Activated CD8-positive, alpha-beta memory T cell treated with anti-CD3 and anti-CD28 coated beads for 1 hour (primary cell): Measurements from ENCODE around the gene FYN.
"Not testable (repeated sequence)": the region's sequence is repeated elsewhere in the genome, so short reads cannot be mapped to it uniquely, and the experiment has no call there.

Experiments
- DNase-seq, 2 donors: peaks; one replicate each; pipeline ENCODE4 v3.0.0-alpha.2; 2020; ENCODE audit warnings: low read depth in 1 of 2; ENCODE audit errors: extremely low read depth in 1 of 2

The FYN gene

GRCh38 chr6:111687652-111688051 lies 185.6 kb downstream of the FYN start:
- no peak for DNase-seq

DNA sequence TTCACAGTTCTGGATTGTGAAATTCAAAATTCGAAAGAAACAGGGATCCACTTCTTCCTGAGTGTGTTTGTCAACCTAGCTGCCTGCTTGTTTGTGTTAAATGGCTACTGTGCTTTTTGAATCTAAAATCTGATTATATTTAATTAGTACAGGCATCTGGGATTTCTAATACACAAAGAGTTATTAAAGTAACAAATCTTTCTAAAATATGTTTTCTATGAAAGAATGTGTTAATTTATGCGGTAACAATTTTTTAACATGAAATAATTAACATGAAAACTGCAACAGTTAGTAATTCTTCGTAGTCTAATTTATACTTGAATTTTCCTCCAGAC lies 186.4 kb downstream of the FYN start:
- DNase-seq = no peak

DNA sequence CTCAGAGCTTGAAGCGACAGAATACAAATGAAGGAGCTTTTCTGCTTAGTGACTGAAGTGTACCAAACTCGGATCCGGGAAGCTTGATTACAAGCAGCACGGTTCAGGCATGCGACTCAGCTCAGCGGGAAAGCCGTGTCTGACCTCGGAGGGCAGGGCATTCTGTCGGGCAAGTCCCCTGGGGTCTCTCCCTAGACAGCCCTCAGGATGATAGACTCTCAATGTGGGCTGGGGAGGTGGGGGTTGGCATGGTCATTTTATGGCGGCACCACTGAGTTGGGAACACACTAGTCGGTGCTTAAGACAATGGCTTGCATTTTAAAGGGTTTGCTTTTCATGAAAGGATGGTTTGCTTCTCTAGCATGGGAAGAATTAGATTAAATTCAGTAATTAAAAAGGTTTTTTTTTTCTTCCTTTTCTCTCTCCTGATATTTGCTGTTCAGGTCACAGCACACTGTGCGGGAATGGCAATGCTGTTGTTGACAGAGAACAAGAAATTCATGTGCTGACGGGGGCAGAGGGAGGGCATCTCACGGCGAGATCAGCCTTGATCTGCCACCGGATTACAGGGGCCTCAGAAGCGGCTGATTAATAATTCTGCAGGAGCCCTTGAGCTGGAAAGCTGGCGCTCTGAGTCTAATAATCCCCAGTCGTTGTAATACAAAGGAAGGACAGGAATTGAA lies 186.9 kb downstream of the FYN start:
- DNase-seq = no peak

DNA sequence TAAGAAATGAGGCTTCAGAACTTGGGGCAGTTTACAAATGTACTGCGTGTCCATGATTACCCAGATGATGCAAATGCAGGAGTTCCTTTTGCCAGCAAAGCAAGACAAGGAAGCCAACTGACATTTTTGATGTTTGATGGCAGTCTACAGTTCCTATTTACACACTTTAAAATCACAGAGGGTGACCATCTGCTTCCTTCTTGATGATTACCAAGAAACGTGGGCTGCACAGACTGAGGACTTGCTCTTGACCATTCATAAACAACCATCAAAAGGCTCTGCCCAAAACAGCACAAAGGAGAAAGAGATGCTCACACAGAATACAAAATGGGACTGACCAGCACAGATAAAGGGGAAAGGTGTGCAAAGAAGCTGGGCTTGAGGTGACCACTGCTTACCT lies 187.7 kb downstream of the FYN start:
- DNase-seq = no peak

DNA sequence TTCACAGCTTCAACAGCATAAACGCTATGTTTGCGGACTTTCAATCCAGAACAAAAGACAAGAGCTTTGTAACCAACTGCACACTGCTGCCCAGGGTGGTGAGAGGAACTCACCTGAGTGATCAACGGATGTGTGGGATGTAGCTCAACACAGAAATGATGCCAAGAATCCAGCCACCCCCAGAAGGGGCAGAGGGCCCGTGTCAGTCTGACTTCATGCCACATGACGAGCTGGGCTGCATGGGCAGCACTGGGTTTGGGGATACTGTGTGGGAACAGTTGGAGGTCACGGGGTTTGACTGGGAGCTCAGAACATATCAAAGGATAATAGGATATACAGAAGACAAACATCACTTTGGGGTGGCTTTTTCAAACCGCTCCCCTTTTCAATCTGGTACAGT lies 188.2 kb downstream of the FYN start:
- DNase-seq = no peak

GRCh38 chr6:111683749-111684267 lies 189.4 kb downstream of the FYN start:
- DNase-seq = no peak

GRCh38 chr6:111683157-111683556 lies 190.1 kb downstream of the FYN start:
- DNase-seq = no peak

GRCh38 chr6:111681860-111682259 lies 191.4 kb downstream of the FYN start:
- no peak for DNase-seq

DNA sequence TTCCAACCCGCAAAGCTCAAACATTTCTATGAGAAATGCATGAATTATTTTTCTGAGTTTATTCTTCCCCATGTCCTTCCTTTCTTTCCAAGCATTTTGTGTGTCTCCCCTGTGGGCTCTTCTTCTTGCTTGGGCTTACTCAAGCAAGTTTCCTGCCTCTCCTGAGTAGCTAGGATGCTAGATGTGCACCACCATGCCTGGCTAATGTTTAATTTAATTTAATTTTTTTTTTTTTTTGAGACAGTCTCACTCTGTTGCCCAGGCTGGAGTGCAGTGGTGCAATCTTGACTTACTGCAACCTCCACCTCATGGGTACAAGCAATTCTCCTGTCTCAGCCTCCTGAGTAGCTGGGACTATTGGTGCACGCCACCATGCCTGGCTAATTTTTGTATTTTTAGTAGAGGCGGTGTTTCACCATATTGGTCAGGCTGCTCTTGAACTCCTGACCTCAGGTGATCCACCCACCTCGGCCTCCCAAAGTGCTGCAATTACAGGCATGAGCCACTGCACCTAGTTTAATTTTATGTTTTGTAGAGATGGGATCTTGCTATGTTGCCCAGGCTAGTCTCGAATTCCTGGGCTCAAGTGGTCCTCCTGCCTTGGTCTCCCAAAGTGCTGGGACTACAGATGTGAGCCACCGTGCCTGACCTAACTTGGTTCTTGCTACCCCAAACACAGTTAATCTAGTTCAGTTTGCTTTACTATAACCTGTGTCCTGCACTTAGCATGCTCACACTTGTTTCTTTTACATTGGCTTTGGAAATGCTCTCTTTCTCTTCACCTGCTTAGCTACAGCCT lies 192.2 kb downstream of the FYN start:
- not testable (repeated sequence) for DNase-seq

DNA sequence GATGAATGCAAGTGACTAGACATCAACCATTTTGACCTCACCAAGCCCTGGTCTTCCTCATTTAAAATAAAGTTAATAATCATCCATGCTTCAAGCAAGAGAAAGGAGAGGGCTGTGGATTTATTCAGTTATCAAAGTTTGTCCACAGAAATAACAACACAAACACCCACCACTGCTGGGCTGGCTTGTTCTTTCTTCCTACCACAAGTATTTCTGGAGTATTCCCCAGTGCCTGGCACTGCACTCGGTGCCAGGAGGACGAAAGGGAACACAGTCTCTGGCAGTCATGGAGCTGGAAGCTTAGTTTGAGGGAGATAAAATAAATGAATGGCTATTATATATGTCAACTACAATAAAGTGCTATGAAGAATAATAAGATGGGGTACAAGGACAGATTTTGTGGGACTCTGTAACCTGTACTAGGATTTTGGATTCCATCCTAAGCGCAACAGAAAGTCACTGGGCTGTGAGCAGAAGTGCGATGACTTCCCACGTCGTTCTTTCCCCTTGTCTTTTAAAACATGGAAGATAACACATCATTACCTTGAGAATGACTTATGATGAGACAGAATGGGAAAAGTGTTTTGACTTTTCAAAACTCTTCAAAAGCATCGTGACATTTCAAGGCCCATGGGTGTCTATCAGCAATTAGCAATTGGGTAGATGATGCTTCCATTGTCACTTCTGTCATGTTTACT lies 193.1 kb downstream of the FYN start:
- no peak for DNase-seq

DNA sequence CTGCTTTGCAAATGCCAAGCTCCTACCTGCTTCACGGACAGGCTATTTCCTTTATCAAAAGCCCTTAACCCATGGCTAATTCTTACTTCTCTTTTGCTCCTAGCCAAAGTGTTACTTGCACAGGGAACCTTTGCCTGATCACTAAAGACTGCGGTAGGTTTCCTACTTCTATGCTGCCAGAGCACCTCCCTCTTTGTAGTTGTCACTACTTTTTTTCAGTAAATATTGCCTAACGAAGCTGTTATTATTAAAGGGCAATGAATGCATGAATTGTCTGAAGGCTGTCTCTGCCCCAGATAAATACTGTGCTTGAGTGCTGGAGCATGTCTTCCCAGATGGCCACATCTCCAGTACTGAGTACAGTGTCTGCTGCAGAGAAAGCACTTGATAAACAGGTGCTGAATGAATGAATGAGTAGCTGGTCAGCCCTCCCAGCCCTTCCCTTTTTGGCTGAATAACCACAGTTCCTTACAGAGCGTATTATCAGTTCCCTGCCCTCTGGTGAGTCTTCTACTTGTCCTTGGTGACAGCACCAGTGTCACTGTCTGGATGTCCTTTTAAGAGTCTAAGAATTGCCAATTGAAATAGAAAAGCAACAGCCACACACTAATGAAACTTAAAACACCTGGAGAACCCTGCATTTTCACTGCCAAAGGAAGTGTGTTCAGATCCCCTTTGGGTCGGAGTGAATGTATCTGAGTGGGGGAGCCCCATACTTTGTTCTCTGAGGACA lies 194.0 kb downstream of the FYN start:
- no peak for DNase-seq

- DNase-seq = no peak
These were observed 195.8 kb downstream of the FYN start for GRCh38 chr6:111677249-111677990.

DNA sequence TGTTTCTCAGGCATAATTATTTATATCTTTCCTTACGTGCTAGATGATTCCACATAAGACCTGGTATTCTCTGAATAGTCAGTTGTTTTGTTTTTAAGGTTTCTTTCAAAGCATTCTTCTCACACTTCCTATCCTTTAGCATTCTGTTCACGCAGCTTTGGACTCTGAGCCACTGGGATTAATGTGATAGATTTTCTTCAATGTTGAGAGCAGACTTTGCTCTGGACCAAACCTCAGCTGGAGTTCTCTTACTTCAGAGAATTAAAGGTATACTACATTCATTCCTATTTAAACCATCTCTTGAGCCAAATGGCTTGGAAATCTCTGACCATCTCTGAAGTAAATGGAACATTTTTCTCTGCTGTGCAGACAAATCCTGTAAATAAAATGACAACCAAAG lies 196.9 kb downstream of the FYN start:
- DNase-seq = no peak

DNA sequence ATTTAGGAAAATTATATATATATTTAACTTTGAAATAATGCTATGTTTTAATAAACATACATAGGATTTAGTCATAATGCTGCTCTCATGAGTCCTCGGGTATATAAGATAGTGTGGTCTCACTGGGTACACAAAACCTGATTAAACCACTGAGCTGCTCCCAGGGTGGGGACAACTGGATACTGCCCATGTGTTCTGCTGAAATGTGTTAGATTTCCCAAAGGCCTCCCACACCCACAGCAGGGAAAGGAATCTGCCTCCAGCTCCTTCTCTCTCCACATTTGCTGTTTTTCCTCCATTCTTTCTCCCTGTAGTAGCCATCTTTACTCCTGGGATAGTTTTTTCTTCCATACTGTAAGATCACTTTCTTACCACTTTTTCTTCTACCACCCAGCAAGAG lies 198.4 kb downstream of the FYN start:
- no peak for DNase-seq

GRCh38 chr6:111674413-111674812 lies 198.8 kb downstream of the FYN start:
- no peak for DNase-seq

DNA sequence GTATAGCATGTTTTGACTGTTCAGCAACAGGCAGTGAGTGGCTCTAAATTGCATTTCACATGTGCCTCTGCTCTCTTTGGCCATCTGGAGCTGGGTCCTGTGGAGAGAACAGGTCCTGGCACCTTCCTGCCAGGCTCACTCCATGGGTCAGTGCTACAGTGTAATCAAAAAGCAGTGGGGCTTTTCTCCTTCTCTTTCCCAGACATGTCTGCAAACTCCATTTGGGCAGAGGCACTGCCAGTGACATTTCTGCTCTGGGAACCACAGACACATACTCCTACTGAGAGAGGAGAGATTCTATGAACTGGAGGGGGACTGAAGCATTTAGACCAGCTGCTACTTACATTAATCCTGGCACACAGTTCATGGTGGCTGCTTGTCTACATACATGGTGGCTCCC lies 199.3 kb downstream of the FYN start:
- no peak for DNase-seq

- no peak for DNase-seq
These were observed 199.7 kb downstream of the FYN start for GRCh38 chr6:111673532-111673931.

DNA sequence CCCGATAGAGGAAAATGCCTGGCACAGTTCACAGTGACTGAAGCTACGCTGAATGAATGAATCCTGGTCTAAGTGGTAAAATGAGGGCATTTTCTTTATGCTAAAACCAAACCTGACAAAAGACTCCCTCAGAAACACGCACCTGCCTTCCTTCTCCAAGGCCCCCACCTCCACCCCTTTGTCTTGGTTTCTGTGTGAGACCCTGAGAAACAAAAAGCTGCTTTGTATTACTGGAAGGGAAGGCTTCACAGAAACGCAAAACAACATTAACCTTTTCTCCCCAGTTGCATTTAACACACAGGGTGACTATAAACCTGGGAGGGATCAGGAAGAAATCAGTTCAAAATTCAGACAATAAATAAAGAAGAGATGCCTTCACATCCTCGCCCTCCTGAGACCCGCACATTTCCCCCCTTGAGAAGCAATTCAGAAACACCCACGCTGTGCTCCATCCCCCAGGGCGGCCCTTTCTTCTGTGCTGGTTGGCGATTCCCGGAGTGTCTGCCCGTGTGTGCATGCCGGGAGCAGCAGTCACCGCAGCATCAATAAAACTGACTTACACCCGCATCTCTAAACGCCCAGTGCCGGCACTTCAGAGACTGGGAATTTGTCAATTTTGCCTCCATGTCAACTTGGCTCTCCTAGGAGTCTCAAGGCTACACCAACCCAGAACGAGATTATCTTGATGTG lies 200.3 kb downstream of the FYN start:
- no peak for DNase-seq

DNA sequence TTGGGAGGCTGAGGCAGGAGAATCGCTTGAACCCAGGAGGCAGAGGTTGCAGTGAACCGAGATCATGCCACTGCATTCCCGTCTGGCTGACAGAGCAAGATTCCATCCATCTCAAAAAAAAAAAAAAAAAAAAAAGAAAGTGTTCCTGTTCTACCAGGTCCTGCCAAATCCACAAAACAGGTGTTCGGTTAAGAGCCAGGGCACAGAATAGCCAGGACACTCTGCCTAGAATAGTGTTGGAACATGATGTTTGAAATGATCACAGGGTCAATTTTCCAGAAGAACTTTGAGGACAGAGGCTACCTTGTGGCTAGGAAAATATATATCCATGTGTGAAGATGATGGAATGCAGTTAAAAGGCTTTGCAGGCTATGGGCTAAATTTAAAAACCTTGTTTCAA lies 203.9 kb downstream of the FYN start:
- no peak for DNase-seq

DNA sequence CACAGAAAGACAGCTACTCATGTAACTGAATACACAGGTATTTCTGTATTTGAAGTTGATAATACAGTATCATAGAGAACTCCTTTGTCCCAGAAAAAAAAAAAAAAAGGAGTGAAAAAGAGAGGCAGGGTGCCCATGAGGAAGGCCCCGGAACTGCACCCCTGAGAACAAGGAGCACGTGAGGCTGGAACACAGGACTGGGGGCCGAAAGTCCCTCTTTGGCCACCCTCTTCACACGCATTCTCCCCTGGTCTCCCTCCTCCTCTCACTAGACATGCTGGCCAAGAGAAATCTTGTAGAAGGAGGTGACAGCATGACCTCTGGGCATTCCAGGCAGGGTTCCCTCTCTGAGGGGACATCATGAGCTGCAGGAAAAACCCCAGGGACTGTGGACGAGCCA lies 204.8 kb downstream of the FYN start:
- no peak for DNase-seq
